Left cardiac atrium (tissue), 4 donors: Measurements from ENCODE around the gene PDPK1. TPM values are rescaled to one million over a fixed set of nuclear protein-coding genes. Genes with fewer than 3 reads are reported as not detected.
"Not testable (repeated sequence)": the region's sequence is repeated elsewhere in the genome, so short reads cannot be mapped to it uniquely, and the experiment has no call there.

Experiments used
- ATAC-seq, 2 donors: fragments of 200-7000 bp; cut with Tn5 transposase; one replicate each; pipeline ENCODE4 v1.9.1; 2020; ENCODE audit warnings: mild to moderate bottlenecking in 2 of 2, moderate library complexity in 2 of 2
- DNase-seq: peaks from one replicate; pipeline ENCODE4 v3.0.0-alpha.2; 2020
- intact Hi-C, 2 donors: fragments of 100-400 bp; cut with DNase I; formaldehyde crosslinking; loops; one replicate each; pipeline versions ENCODE4 v1.14.1 to v1.15.1; 2022 to 2023
- total RNA-seq, 2 donors: library from RNA; stranded (reverse); fragmentation: NEBNext Ultra II Directional; extraction: Animal tissue kit (Norgen Biotek cat#: 25700); gene quantifications; one replicate each; pipeline ENCODE4 v1.2.1, GENCODE V29; 2021
- donor health status: DM: no; HTN: yes; CAD: no.
- donor health status: DM: no; HTN: yes; CAD: no; lungs with severe emphysema.
- donor health status: DM: yes; HTN: yes; CAD: no.
- donor health status: Dilated cardiomyopathy.

PDPK1 gene
- total RNA-seq, 2 donors from 2014 or later, result 32.6 to 39.4 TPM

- intact Hi-C loops, result no loop called here
- DNase-seq (peak; percentile 13), ATAC-seq (no peak)
Measured at GRCh38 chr16:2597560-2597902, 59.7 kb downstream of the PDPK1 start.

- peak; percentile 14 for DNase-seq
- intact Hi-C loops, result no loop called here
Measured at GRCh38 chr16:2598133-2598641, 60.4 kb downstream of the PDPK1 start.

GRCh38 chr16:2598723-2599122 is 60.9 kb downstream of the PDPK1 start:
- intact Hi-C loops, result no loop called here
- no peak for ATAC-seq
- DNase-seq, result peak; percentile 6

More at GRCh38 chr16:2598133-2598641, 60.4 kb downstream of the PDPK1 start:
- no peak for ATAC-seq

GRCh38 chr16:2599165-2599564 is 61.3 kb downstream of the PDPK1 start:
- peak in 1 of 2 donors; percentile 8 for ATAC-seq
- DNase-seq, intact Hi-C loops: not testable (repeated sequence)

- intact Hi-C loops, result not testable (repeated sequence)
- peak in 1 of 2 donors; percentile 2 for ATAC-seq
- peak; percentile 17 for DNase-seq
Measured at GRCh38 chr16:2599785-2600184, 62.0 kb downstream of the PDPK1 start.

GRCh38 chr16:2601301-2602025 is 63.6 kb downstream of the PDPK1 start:
- DNase-seq, result peak; percentile 13
- ATAC-seq, intact Hi-C loops: not testable (repeated sequence)

GRCh38 chr16:2602175-2602574 is 64.4 kb downstream of the PDPK1 start:
- ATAC-seq, intact Hi-C loops, DNase-seq: not testable (repeated sequence)

GRCh38 chr16:2603165-2604015 is 65.6 kb downstream of the PDPK1 start:
- peak; percentile 95 to 96 for ATAC-seq
- intact Hi-C loops, result no loop called here
- peak; percentile 97 for DNase-seq

- intact Hi-C loops, ATAC-seq, DNase-seq: not testable (repeated sequence)
Measured at GRCh38 chr16:2604016-2604369, 66.2 kb downstream of the PDPK1 start.

GRCh38 chr16:2606820-2607219 is 69.0 kb downstream of the PDPK1 start:
- intact Hi-C loops, ATAC-seq, DNase-seq: not testable (repeated sequence)

- ATAC-seq, result peak; percentile 51 to 75
- intact Hi-C loops, DNase-seq: not testable (repeated sequence)
Measured at GRCh38 chr16:2609345-2609744, 71.5 kb downstream of the PDPK1 start.

- intact Hi-C loops, result no loop called here
Measured at GRCh38 chr16:2609827-2610470, 72.1 kb downstream of the PDPK1 start.

GRCh38 chr16:2610781-2611498 is 73.1 kb downstream of the PDPK1 start:
- ATAC-seq (no peak), DNase-seq (peak; percentile 9)
- intact Hi-C loops, result no loop called here

More at GRCh38 chr16:2609827-2610470, 72.1 kb downstream of the PDPK1 start:
- peak; percentile 7 for DNase-seq
- ATAC-seq, result no peak

GRCh38 chr16:2611499-2611862 is 73.7 kb downstream of the PDPK1 start:
- ATAC-seq, result no peak
- intact Hi-C loops, result no loop called here
- DNase-seq, result peak; percentile 8

GRCh38 chr16:2611877-2612276 is 74.1 kb downstream of the PDPK1 start:
- intact Hi-C loops, DNase-seq, ATAC-seq: not testable (repeated sequence)

- DNase-seq, intact Hi-C loops, ATAC-seq: not testable (repeated sequence)
Measured at GRCh38 chr16:2613251-2613650, 75.4 kb downstream of the PDPK1 start.

GRCh38 chr16:2614761-2615191 is 77.0 kb downstream of the PDPK1 start:
- intact Hi-C loops, result no loop called here
- ATAC-seq, result no peak
- no peak for DNase-seq

GRCh38 chr16:2618964-2619363 is 81.1 kb downstream of the PDPK1 start:
- DNase-seq, ATAC-seq, intact Hi-C loops: not testable (repeated sequence)

GRCh38 chr16:2619628-2620027 is 81.8 kb downstream of the PDPK1 start:
- intact Hi-C loops, ATAC-seq, DNase-seq: not testable (repeated sequence)
